ENCODE measurements around the gene GALNS.

DNA sequence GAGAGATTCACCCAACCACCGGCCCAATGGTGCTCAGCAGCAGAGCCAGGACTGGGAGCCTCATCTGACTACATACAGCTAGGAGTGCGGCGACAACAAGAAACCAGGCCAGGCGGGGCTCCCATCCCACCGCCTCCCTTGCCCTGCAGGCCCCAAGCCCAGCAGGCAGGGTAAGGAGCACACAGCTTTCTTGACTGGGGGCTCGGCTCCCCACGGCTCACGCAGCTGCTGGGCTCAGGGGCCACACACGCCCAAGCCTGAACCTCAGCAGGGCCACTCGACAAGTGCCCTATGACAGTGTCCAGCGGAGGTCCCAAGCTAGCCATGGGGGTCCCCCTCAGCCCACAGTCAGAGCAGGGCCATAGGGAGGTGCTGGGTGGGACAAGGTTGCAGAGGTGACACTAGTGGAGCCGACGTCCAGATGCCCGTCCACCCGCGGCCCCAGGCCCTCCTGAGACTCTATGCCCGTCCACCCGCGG, 85.4 kb downstream of the GALNS start:
- TF ChIP-seq, protein P1, sequence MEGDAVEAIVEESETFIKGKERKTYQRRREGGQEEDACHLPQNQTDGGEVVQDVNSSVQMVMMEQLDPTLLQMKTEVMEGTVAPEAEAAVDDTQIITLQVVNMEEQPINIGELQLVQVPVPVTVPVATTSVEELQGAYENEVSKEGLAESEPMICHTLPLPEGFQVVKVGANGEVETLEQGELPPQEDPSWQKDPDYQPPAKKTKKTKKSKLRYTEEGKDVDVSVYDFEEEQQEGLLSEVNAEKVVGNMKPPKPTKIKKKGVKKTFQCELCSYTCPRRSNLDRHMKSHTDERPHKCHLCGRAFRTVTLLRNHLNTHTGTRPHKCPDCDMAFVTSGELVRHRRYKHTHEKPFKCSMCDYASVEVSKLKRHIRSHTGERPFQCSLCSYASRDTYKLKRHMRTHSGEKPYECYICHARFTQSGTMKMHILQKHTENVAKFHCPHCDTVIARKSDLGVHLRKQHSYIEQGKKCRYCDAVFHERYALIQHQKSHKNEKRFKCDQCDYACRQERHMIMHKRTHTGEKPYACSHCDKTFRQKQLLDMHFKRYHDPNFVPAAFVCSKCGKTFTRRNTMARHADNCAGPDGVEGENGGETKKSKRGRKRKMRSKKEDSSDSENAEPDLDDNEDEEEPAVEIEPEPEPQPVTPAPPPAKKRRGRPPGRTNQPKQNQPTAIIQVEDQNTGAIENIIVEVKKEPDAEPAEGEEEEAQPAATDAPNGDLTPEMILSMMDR (IDR thresholded peaks at IDR 0.05), result no peak
- TF ChIP-seq POLR2A (IDR thresholded peaks at IDR 0.05), result no peak
